Stomach (tissue), 4 donors: ENCODE measurements around the gene QPRT.

Source experiments
- POLR2A ChIP-seq, 4 donors: fragments of 450-650 bp; IDR thresholded peaks; one replicate each; pipeline ENCODE4 v1.6.1; 2016; ENCODE audit warnings: antibody characterized with exemption in 4 of 4, control low read depth in 2 of 4, mild to moderate bottlenecking in 1 of 4, moderate library complexity in 1 of 4
- POLR2AphosphoS5 ChIP-seq, 3 donors: sonication (generic); formaldehyde crosslinking; IDR thresholded peaks; one replicate each; pipeline ENCODE4 v1.6.1; 2016; ENCODE audit warnings: antibody characterized with exemption in 3 of 3

DNA sequence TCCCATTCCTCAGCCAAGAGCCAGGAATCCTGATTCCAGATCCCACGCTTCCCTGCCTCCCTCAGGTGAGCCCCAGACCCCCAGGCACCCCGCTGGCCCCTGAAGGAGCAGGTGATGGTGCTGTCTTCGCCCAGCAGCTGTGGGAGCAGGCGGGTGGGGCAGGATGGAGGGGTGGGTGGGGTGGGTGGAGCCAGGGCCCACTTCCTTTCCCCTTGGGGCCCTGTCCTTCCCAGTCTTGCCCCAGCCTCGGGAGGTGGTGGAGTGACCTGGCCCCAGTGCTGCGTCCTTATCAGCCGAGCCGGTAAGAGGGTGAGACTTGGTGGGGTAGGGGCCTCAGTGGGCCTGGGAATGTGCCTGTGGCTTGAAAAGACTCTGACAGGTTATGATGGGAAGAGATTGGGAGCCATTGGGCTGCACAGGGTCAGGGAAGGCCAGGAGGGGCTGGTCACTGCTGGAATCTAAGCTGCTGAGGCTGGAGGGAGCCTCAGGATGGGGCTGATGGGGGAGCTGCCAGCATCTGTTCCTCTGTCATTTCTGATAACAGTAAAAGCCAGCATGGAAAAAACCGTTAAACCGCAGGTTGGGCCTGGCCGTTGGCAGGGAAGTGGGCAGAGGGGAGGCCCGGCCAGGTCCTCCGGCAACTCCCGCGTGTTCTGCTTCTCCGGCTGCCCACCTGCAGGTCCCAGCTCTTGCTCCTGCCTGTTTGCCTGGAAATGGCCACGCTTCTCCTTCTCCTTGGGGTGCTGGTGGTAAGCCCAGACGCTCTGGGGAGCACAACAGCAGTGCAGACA, 15.8 kb upstream of the QPRT start, which contains the start of gene SPN:
- TF ChIP-seq POLR2A (IDR thresholded peaks at IDR 0.05) (no peak), POLR2AphosphoS5 (IDR thresholded peaks at IDR 0.05) (no peak)
